B cell (primary cell): ENCODE measurements around the gene MRPL20. TPM values are rescaled to one million over a fixed set of nuclear protein-coding genes. Genes with fewer than 3 reads are reported as not detected.
A peak's percentile ranks its signal among the peaks of the same experiment; 100 is the strongest.

Experiments used
- ATAC-seq: fragments of 200-7000 bp; cut with Tn5 transposase; one replicate; pipeline ENCODE4 v1.10.0; 2021; ENCODE audit warnings: low read depth, mild to moderate bottlenecking, moderate number of reproducible peaks, moderate library complexity
- CTCF ChIA-PET: fragments of 350-600 bp; sonication (Branson Sonifier 250); formaldehyde crosslinking; loops from one replicate; lab custom pipeline; 2021; ENCODE audit warnings: antibody characterized with exemption, inconsistent platforms; lab: Charles Lee
- POLR2A ChIA-PET: fragments of 350-600 bp; sonication (Branson Sonifier 250); formaldehyde crosslinking; loops from one replicate; lab custom pipeline; 2021; ENCODE audit warnings: antibody characterized with exemption; lab: Charles Lee
- DNase-seq: peaks from one replicate; pipeline ENCODE4 v3.0.0; 2013
- H2AFZ ChIP-seq: 2 replicates; pipeline ENCODE4 v1.6.1; 2012; ENCODE audit warnings: mild to moderate bottlenecking, low read depth, low read length; ENCODE audit not compliant: insufficient read depth, poor library complexity, severe bottlenecking
- H3K27ac ChIP-seq, 2 donors: 1 replicate in 1 of 2; 2 replicates in 1 of 2; pipeline ENCODE4 v1.5.1; 2012 to 2013; ENCODE audit warnings: low read length in 2 of 2, mild to moderate bottlenecking in 2 of 2, moderate library complexity in 1 of 2
- H3K27me3 ChIP-seq, 4 experiments: fragments of 200-600 bp in 1 of 4; sonication (generic) in 1 of 4; replicated peaks in 1 of 4; 1 replicate in 2 of 4; 2 replicates in 2 of 4; pipeline versions ENCODE4 v1.6.1 to v1.7.0; 2013 to 2016; ENCODE audit warnings: low read length in 3 of 4, mild to moderate bottlenecking in 2 of 4, mixed read lengths in 1 of 4, moderate library complexity in 1 of 4; ENCODE audit not compliant: insufficient read depth in 4 of 4, control insufficient read depth in 3 of 4; ENCODE audit errors: control extremely low read depth in 1 of 4
- H3K36me3 ChIP-seq, 2 experiments: replicated peaks in 1 of 2; 1 replicate in 1 of 2; 2 replicates in 1 of 2; pipeline versions ENCODE4 v1.6.1 to v1.7.1; 2013; ENCODE audit warnings: low read length in 1 of 2; ENCODE audit not compliant: insufficient read depth in 2 of 2, control insufficient read depth in 1 of 2; ENCODE audit errors: control extremely low read depth in 1 of 2, extremely low read depth in 1 of 2
- H3K4me1 ChIP-seq, 2 donors: fragments of 200-600 bp in 1 of 2; sonication (generic) in 1 of 2; 1 replicate in 1 of 2; 2 replicates in 1 of 2; pipeline versions ENCODE4 v1.5.1 to v1.6.1; 2013 to 2017; ENCODE audit warnings: low read length in 2 of 2; ENCODE audit not compliant: control insufficient read depth in 2 of 2, insufficient read depth in 2 of 2
- H3K4me2 ChIP-seq: replicated peaks from 2 replicates; pipeline ENCODE3; 2012; ENCODE audit warnings: mild to moderate bottlenecking, low read depth, low read length; ENCODE audit not compliant: poor library complexity, severe bottlenecking
- H3K4me3 ChIP-seq, 5 experiments: fragments of 200-600 bp in 1 of 5; sonication (generic) in 1 of 5; 1 replicate in 3 of 5; 2 replicates in 2 of 5; pipeline versions ENCODE4 v1.5.1 to v1.7.0; 2011 to 2016; ENCODE audit warnings: low read length in 4 of 5, mild to moderate bottlenecking in 4 of 5, low read depth in 2 of 5, control low read depth in 1 of 5, moderate library complexity in 1 of 5; ENCODE audit not compliant: insufficient read depth in 1 of 5; ENCODE audit errors: control extremely low read depth in 1 of 5, extremely low read depth in 1 of 5
- H3K79me2 ChIP-seq: fragments of 200-600 bp; sonication (generic); one replicate; pipeline ENCODE4 v1.6.0; 2016; ENCODE audit warnings: low read length; ENCODE audit not compliant: control insufficient read depth, insufficient read depth
- H3K9ac ChIP-seq: fragments of 200-600 bp; sonication (generic); 2 replicates; pipeline ENCODE4 v1.6.1; 2017; ENCODE audit warnings: mild to moderate bottlenecking, low read length, moderate library complexity
- H3K9me3 ChIP-seq, 3 donors: one replicate each; pipeline versions ENCODE4 v1.6.1 to v1.7.1; 2013; ENCODE audit warnings: low read length in 2 of 3; ENCODE audit not compliant: control insufficient read depth in 2 of 3, insufficient read depth in 1 of 3; ENCODE audit errors: control extremely low read depth in 1 of 3
- H4K20me1 ChIP-seq: 2 replicates; pipeline ENCODE4 v1.6.0; 2012; ENCODE audit warnings: mild to moderate bottlenecking, low read length; ENCODE audit not compliant: insufficient read depth, control insufficient read depth, poor library complexity, severe bottlenecking
- H3K27ac Mint-ChIP-seq: one replicate; pipeline ENCODE4 v1.8.0; 2021; ENCODE audit warnings: mixed read lengths
- H3K27me3 Mint-ChIP-seq: one replicate; pipeline ENCODE4 v1.8.0; 2021; ENCODE audit warnings: mixed read lengths
- H3K4me1 Mint-ChIP-seq: one replicate; pipeline ENCODE4 v1.8.0; 2021; ENCODE audit warnings: mixed read lengths
- H3K4me3 Mint-ChIP-seq: one replicate; pipeline ENCODE4 v1.8.0; 2021; ENCODE audit warnings: mixed read lengths
- H3K9me3 Mint-ChIP-seq: one replicate; pipeline ENCODE4 v1.8.0; 2022; ENCODE audit warnings: mixed read lengths; ENCODE audit not compliant: insufficient read depth
- CTCF ChIP-seq: fragments of 200-600 bp; IDR thresholded peaks from one replicate; pipeline ENCODE4 v1.8.0; 2022; ENCODE audit warnings: antibody characterized with exemption, mild to moderate bottlenecking
- EZH2 ChIP-seq: IDR thresholded peaks from 2 replicates; pipeline ENCODE4 v1.6.1; 2012; ENCODE audit warnings: borderline replicate concordance, low read depth, mild to moderate bottlenecking, moderate library complexity, low read length; ENCODE audit not compliant: insufficient read depth, poor library complexity, severe bottlenecking
- WGBS: methylation state at CpG from one replicate; pipeline ENCODE4 v1.1.5; 2013; ENCODE audit warnings: missing lambda C conversion rate; ENCODE audit not compliant: insufficient coverage; 5-methylcytosine and 5-hydroxymethylcytosine counted together
- intact Hi-C: fragments of 100-400 bp; cut with micrococcal nuclease; formaldehyde crosslinking; loops from one replicate; pipeline ENCODE4 v1.10.0; 2022
- polyA plus RNA-seq: library from polyadenylated mRNA; depleted of rRNA; stranded (reverse); fragments of >200 nt; gene quantifications from 2 replicates; pipeline ENCODE4 v1.2.3, GENCODE V29; 2012
- total RNA-seq, 2 donors: library from RNA; stranded (reverse); fragments of 120-200 nt in 1 of 2; gene quantifications; 1 replicate in 1 of 2; 2 replicates in 1 of 2; pipeline versions ENCODE4 v1.2.3 to v1.2.4, GENCODE V29; 2013 to 2022

Gene MRPL20
- total and polyA plus RNA-seq, 2 donors (not counting 1 experiment from before 2014, with no cell fraction given), result 55.9 to 119 TPM

GRCh38 chr1:1438531-1439381, 31.7 kb upstream of the MRPL20 start:
- Histone ChIP-seq H3K9me3 (peaks cover 0 to 23% (median 0%) of the 10 kb centered on the region in 3 donors), H3K9ac (no peak overlapping the region), H3K79me2 (no peaks in the 10 kb centered on the region), H3K36me3 (no peaks in the 10 kb centered on the region), H3K4me3 (no peak overlapping the region), H3K4me1 (peaks cover 29 to 36% of the 10 kb centered on the region in 2 donors), H3K27ac (no peak overlapping the region), H3K4me2 (no peak overlapping the region), H3K27me3 (peaks cover 0 to 55% (median 28%) of the 10 kb centered on the region in 4 experiments), H2AFZ (no peak overlapping the region), H4K20me1 (no peaks in the 10 kb centered on the region)
- 94% methylated on average over 45 of the region's 45 CpGs for WGBS
- no peak overlapping the region for H3K27ac Mint-ChIP-seq
- peaks cover 15% of the 10 kb centered on the region for H3K4me1 Mint-ChIP-seq
- DNase-seq, result peak; percentile 13
- CTCF ChIA-PET, result no interaction called here
- ATAC-seq, result no peak
- H3K4me3 Mint-ChIP-seq, result no peak overlapping the region
- intact Hi-C loops, result no loop called here
- TF ChIP-seq CTCF, result no peak
- no peak for TF ChIP-seq EZH2
- no peaks in the 10 kb centered on the region for H3K9me3 Mint-ChIP-seq
- H3K27me3 Mint-ChIP-seq, result peaks cover 22% of the 10 kb centered on the region
- POLR2A ChIA-PET, result interaction anchor here (1.4 kb wide), 1 partner anchor 13 kb away, joined by 3 read pairs; a partner anchor contains a TSS

- Histone ChIP-seq H3K9me3 (peaks cover 0 to 29% (median 0%) of the 10 kb centered on the region in 3 donors), H3K9ac (no peak overlapping the region), H3K4me3 (no peak overlapping the region), H3K27ac (no peak overlapping the region), H3K4me1 (peaks cover 35 to 44% of the 10 kb centered on the region in 2 donors), H3K79me2 (no peaks in the 10 kb centered on the region), H3K4me2 (no peak overlapping the region), H4K20me1 (no peaks in the 10 kb centered on the region), H2AFZ (no peak overlapping the region), H3K27me3 (peaks cover 0 to 63% (median 33%) of the 10 kb centered on the region in 4 experiments), H3K36me3 (no peaks in the 10 kb centered on the region)
- DNase-seq (peak; percentile 8), ATAC-seq (no peak)
- TF ChIP-seq EZH2 (no peak), CTCF (no peak)
- no peak overlapping the region for H3K4me3 Mint-ChIP-seq
- intact Hi-C loops, result no loop called here
- H3K4me1 Mint-ChIP-seq, result peaks cover 15% of the 10 kb centered on the region
- peaks cover 25% of the 10 kb centered on the region for H3K27me3 Mint-ChIP-seq
- ChIA-PET POLR2A (interaction anchor here (1.4 kb wide), 1 partner anchor 13 kb away, joined by 3 read pairs; a partner anchor contains a TSS), CTCF (no interaction called here)
- 55% methylated on average over 11 of the region's 11 CpGs for WGBS
- H3K27ac Mint-ChIP-seq, result no peak overlapping the region
- H3K9me3 Mint-ChIP-seq, result no peaks in the 10 kb centered on the region
Observed at GRCh38 chr1:1437904-1438376, 30.8 kb upstream of the MRPL20 start.
